IMR-90 (cell line): ENCODE results near the gene PPM1L. TPM values are rescaled to one million over a fixed set of nuclear protein-coding genes. Genes with fewer than 3 reads are reported as not detected.

ENCODE experiments used
- ATAC-seq: fragments of 200-7000 bp; cut with Tn5 transposase; 2 replicates; pipeline ENCODE4 v1.9.1; 2020; ENCODE audit warnings: low read depth, mild to moderate bottlenecking, moderate library complexity
- BruUV-seq: library from RNA; stranded (reverse); fragments of 400-500 nt; replicated peaks from 2 replicates; lab custom pipeline; 2021; lab: Mats Ljungman, UMichigan
- CTCF ChIA-PET: fragments of 300-600 bp; formaldehyde crosslinking; extraction: SDS; loops from one replicate; lab custom pipeline; 2021; ENCODE audit warnings: antibody characterized with exemption; lab: Yijun Ruan, JAX
- POLR2A ChIA-PET: fragments of 300-600 bp; sonication (Branson Sonifier 250); formaldehyde crosslinking; loops from one replicate; lab custom pipeline; 2022; ENCODE audit warnings: antibody characterized with exemption; ENCODE audit not compliant: unreplicated experiment; lab: Charles Lee
- DNase-seq: peaks from one replicate; pipeline ENCODE4 v3.0.0; 2013
- H2AFZ ChIP-seq: replicated peaks from 2 replicates; pipeline ENCODE3; 2013; ENCODE audit warnings: low read length, mild to moderate bottlenecking; ENCODE audit not compliant: poor library complexity
- H2AK5ac ChIP-seq: 2 replicates; pipeline ENCODE4 v1.6.1; 2013; ENCODE audit warnings: low read depth, low read length, inconsistent platforms
- H2AK9ac ChIP-seq: replicated peaks from 2 replicates; pipeline ENCODE3; 2013; ENCODE audit warnings: mild to moderate bottlenecking, low read depth, low read length, moderate library complexity; ENCODE audit not compliant: poor library complexity
- H2BK120ac ChIP-seq: 2 replicates; pipeline ENCODE4 v1.6.1; 2013; ENCODE audit warnings: low read depth, low read length, inconsistent platforms
- H2BK15ac ChIP-seq: 3 replicates; pipeline ENCODE4 v1.6.1; 2013; ENCODE audit warnings: low read depth, low read length, inconsistent platforms
- H2BK20ac ChIP-seq: 2 replicates; pipeline ENCODE4 v1.6.1; 2013; ENCODE audit warnings: low read depth, mild to moderate bottlenecking, inconsistent platforms, low read length, moderate library complexity
- H2BK5ac ChIP-seq: 2 replicates; pipeline ENCODE4 v1.6.1; 2013; ENCODE audit warnings: mild to moderate bottlenecking, low read depth, low read length, inconsistent platforms; ENCODE audit not compliant: poor library complexity, severe bottlenecking
- H3K14ac ChIP-seq: replicated peaks from 2 replicates; pipeline ENCODE4 v1.6.1; 2013; ENCODE audit warnings: low read depth, low read length, inconsistent platforms
- H3K18ac ChIP-seq: 2 replicates; pipeline ENCODE4 v1.6.1; 2013; ENCODE audit warnings: low read depth, low read length, control low read depth
- H3K23ac ChIP-seq: 2 replicates; pipeline ENCODE4 v1.6.1; 2013; ENCODE audit warnings: low read depth, low read length, inconsistent platforms
- H3K27ac ChIP-seq: 2 replicates; pipeline ENCODE4 v1.5.1; 2013; ENCODE audit warnings: mild to moderate bottlenecking, control low read depth, low read length; ENCODE audit not compliant: insufficient read depth
- H3K27me3 ChIP-seq: 2 replicates; pipeline ENCODE4 v1.6.1; 2013; ENCODE audit warnings: low read length; ENCODE audit not compliant: control insufficient read depth, insufficient read depth
- H3K36me3 ChIP-seq: 2 replicates; pipeline ENCODE4 v1.6.1; 2013; ENCODE audit warnings: low read length, mixed read lengths; ENCODE audit not compliant: control insufficient read depth, insufficient read depth
- H3K4ac ChIP-seq: 2 replicates; pipeline ENCODE4 v1.6.1; 2013; ENCODE audit warnings: low read depth, low read length, inconsistent platforms
- H3K4me1 ChIP-seq: 2 replicates; pipeline ENCODE4 v1.6.1; 2013; ENCODE audit warnings: low read length, mixed read lengths; ENCODE audit not compliant: control insufficient read depth, insufficient read depth
- H3K4me2 ChIP-seq: 2 replicates; pipeline ENCODE4 v1.6.1; 2013; ENCODE audit warnings: low read depth, mild to moderate bottlenecking, control low read depth, low read length, moderate library complexity
- H3K4me3 ChIP-seq: 2 replicates; pipeline ENCODE4 v1.5.1; 2013; ENCODE audit warnings: low read depth, mild to moderate bottlenecking, control low read depth, low read length, moderate library complexity; ENCODE audit not compliant: insufficient read depth
- H3K56ac ChIP-seq: 2 replicates; pipeline ENCODE4 v1.6.1; 2013; ENCODE audit warnings: low read length, inconsistent platforms; ENCODE audit not compliant: insufficient read depth; ENCODE audit errors: extremely low read depth
- H3K79me1 ChIP-seq, 2 experiments: 2 replicates each; pipeline ENCODE4 v1.6.1; 2013; ENCODE audit warnings: low read length in 2 of 2, inconsistent platforms in 1 of 2, low read depth in 1 of 2
- H3K9ac ChIP-seq: 2 replicates; pipeline ENCODE4 v1.6.1; 2013; ENCODE audit warnings: low read depth, low read length, control low read depth
- H3K9me1 ChIP-seq: 2 replicates; pipeline ENCODE4 v1.6.1; 2013; ENCODE audit warnings: low read length, inconsistent platforms; ENCODE audit not compliant: insufficient read depth
- H3K9me3 ChIP-seq: 2 replicates; pipeline ENCODE4 v1.6.1; 2013; ENCODE audit warnings: low read length; ENCODE audit not compliant: control insufficient read depth, insufficient read depth
- H4K20me1 ChIP-seq: 2 replicates; pipeline ENCODE4 v1.6.1; 2013; ENCODE audit warnings: low read length, inconsistent platforms; ENCODE audit not compliant: insufficient read depth
- H4K5ac ChIP-seq: 2 replicates; pipeline ENCODE4 v1.6.1; 2013; ENCODE audit warnings: mild to moderate bottlenecking, low read depth, low read length, control low read depth
- H4K8ac ChIP-seq, 2 experiments: 2 replicates each; pipeline ENCODE4 v1.6.1; 2013; ENCODE audit warnings: low read depth in 2 of 2, low read length in 2 of 2, control low read depth in 1 of 2, inconsistent platforms in 1 of 2
- H4K91ac ChIP-seq: 2 replicates; pipeline ENCODE4 v1.6.1; 2013; ENCODE audit warnings: low read depth, low read length, inconsistent platforms; ENCODE audit not compliant: insufficient read depth
- CEBPB ChIP-seq: IDR thresholded peaks from 2 replicates; pipeline ENCODE4 v1.6.1; 2012; ENCODE audit warnings: low read depth, low read length, improper control_type of control experiment
- CHD1 ChIP-seq: IDR thresholded peaks from 2 replicates; pipeline ENCODE4 v1.6.1; 2012; ENCODE audit warnings: low read depth, low read length, improper control_type of control experiment
- ELK1 ChIP-seq: fragments of 150-350 bp; IDR thresholded peaks from 2 replicates; pipeline ENCODE4 v1.6.1; 2016; ENCODE audit warnings: low read depth, mild to moderate bottlenecking, low read length, moderate library complexity, borderline replicate concordance
- FOS ChIP-seq: fragments of 150-350 bp; IDR thresholded peaks from 2 replicates; pipeline ENCODE4 v1.6.1; 2016; ENCODE audit warnings: low read depth, low read length
- MAFK ChIP-seq: IDR thresholded peaks from 2 replicates; pipeline ENCODE4 v1.6.1; 2012; ENCODE audit warnings: low read depth, low read length, improper control_type of control experiment
- MAZ ChIP-seq: IDR thresholded peaks from 2 replicates; pipeline ENCODE4 v1.6.1; 2012; ENCODE audit warnings: low read depth, mild to moderate bottlenecking, low read length, improper control_type of control experiment, moderate library complexity, borderline replicate concordance
- MXI1 ChIP-seq: IDR thresholded peaks from 2 replicates; pipeline ENCODE4 v1.6.1; 2012; ENCODE audit warnings: low read depth, mild to moderate bottlenecking, low read length, moderate library complexity, borderline replicate concordance
- NFE2L2 ChIP-seq: fragments of 150-350 bp; IDR thresholded peaks from 2 replicates; pipeline ENCODE4 v1.6.1; 2016; ENCODE audit warnings: low read depth, mild to moderate bottlenecking, low read length
- RAD21 ChIP-seq: IDR thresholded peaks from 2 replicates; pipeline ENCODE4 v1.6.1; 2012; ENCODE audit warnings: low read length, improper control_type of control experiment
- RCOR1 ChIP-seq: IDR thresholded peaks from 2 replicates; pipeline ENCODE4 v1.6.1; 2012; ENCODE audit warnings: mild to moderate bottlenecking, low read length, improper control_type of control experiment; ENCODE audit not compliant: insufficient replicate concordance
- RFX5 ChIP-seq: IDR thresholded peaks from 2 replicates; pipeline ENCODE4 v1.8.0; 2012; ENCODE audit warnings: low read depth, mild to moderate bottlenecking, low read length, moderate library complexity
- SMC3 ChIP-seq: fragments of 150-350 bp; IDR thresholded peaks from 2 replicates; pipeline ENCODE4 v1.6.1; 2016; ENCODE audit warnings: low read depth, mild to moderate bottlenecking, antibody characterized with exemption, low read length, moderate library complexity
- USF2 ChIP-seq: fragments of 150-350 bp; IDR thresholded peaks from 2 replicates; pipeline ENCODE4 v1.6.1; 2017; ENCODE audit warnings: mild to moderate bottlenecking, antibody characterized with exemption, low read length, low read depth
- WGBS, 2 experiments: methylation state at CpG; one replicate each; pipeline versions ENCODE4 v1.1.5 to v1.1.7; 2013; ENCODE audit warnings: missing lambda C conversion rate in 2 of 2; ENCODE audit not compliant: insufficient read length in 1 of 2; ENCODE audit errors: extremely low coverage in 2 of 2; 5-methylcytosine and 5-hydroxymethylcytosine counted together
- dilution Hi-C: fragments of 300-500 bp; cut with HindIII; formaldehyde crosslinking; loops from one replicate; pipeline ENCODE4 v1.14.3; 2018; ENCODE audit warnings: low sequenced_read_pairs; ENCODE audit not compliant: unreplicated experiment
- in situ Hi-C: fragments of 300-500 bp; cut with MboI; formaldehyde crosslinking; loops from 3 replicates; pipeline ENCODE4 v1.14.3; 2019; ENCODE audit warnings: low sequenced_read_pairs, inconsistent platforms, mixed read lengths
- intact Hi-C: fragments of 100-400 bp; cut with micrococcal nuclease; formaldehyde crosslinking; loops from 2 replicates; pipeline ENCODE4 v1.10.0; 2022
- polyA plus RNA-seq, 3 experiments: library from polyadenylated mRNA; depleted of rRNA; stranded (reverse); fragments of >200 nt; gene quantifications; 2 replicates each; pipeline ENCODE4 v1.2.3, GENCODE V29; 2012; ENCODE audit warnings: low replicate concordance in 1 of 3
- total RNA-seq: library from RNA; depleted of rRNA; stranded (reverse); fragments of >200 nt; gene quantifications from 2 replicates; pipeline ENCODE4 v1.2.3, GENCODE V29; 2012

The PPM1L gene
- total and polyA plus RNA-seq, 2 of the 4 experiments (the other 2 are of a cell fraction) = 0.14 to 0.18 TPM

GRCh38 chr3:160980740-160981139 is 224.7 kb downstream of the PPM1L start:
- Histone ChIP-seq H2BK5ac (no peak overlapping the region), H3K4me3 (no peak overlapping the region), H3K18ac (no peak overlapping the region), H3K9me3 (peaks cover 2% of the 10 kb centered on the region; the same call in 1 of the 2 replicates), H2AK5ac (no peak overlapping the region), H3K79me1 (no peaks in the 10 kb centered on the region), H3K9ac (no peak overlapping the region), H3K36me3 (no peaks in the 10 kb centered on the region), H2BK20ac (no peak overlapping the region), H2BK120ac (no peak overlapping the region), H2BK15ac (no peak overlapping the region), H3K14ac (no peak overlapping the region), H2AFZ (no peak overlapping the region), H4K20me1 (no peaks in the 10 kb centered on the region), H3K4me2 (no peak overlapping the region), H4K5ac (no peak overlapping the region), H4K8ac (no peak overlapping the region), H4K91ac (no peak overlapping the region), H3K4ac (no peak overlapping the region), H3K27ac (no peak overlapping the region), H3K27me3 (no peaks in the 10 kb centered on the region), H2AK9ac (no peak overlapping the region), H3K23ac (no peak overlapping the region), H3K56ac (no peak overlapping the region), H3K4me1 (no peaks in the 10 kb centered on the region), H3K9me1 (no peaks in the 10 kb centered on the region)
- dilution Hi-C loops = no loop called here
- ATAC-seq = no peak
- WGBS, 2 experiments = no CpG with 5 or more reads among the region's 2 CpGs
- in situ Hi-C loops = no loop called here
- no peak for DNase-seq
- intact Hi-C loops = no loop called here
- TF ChIP-seq CEBPB = no peak
- TF ChIP-seq RAD21 = no peak
- no peak for TF ChIP-seq USF2
- TF ChIP-seq CHD1 = no peak
- no peak for TF ChIP-seq NFE2L2
- no peak for TF ChIP-seq ELK1
- TF ChIP-seq SMC3 = no peak
- no peak for TF ChIP-seq FOS
- no peak for TF ChIP-seq MXI1
- no peak for TF ChIP-seq MAZ
- TF ChIP-seq RFX5 = no peak
- TF ChIP-seq MAFK = no peak
- TF ChIP-seq RCOR1 = no peak
- no TSS peak for BruUV-seq
- CTCF ChIA-PET = no interaction called here
- POLR2A ChIA-PET = no interaction called here
